Measurements from ENCODE around the gene KIF21A.
"Not testable (repeated sequence)": the region's sequence is repeated elsewhere in the genome, so short reads cannot be mapped to it uniquely, and the experiment has no call there.

The KIF21A gene, protein sequence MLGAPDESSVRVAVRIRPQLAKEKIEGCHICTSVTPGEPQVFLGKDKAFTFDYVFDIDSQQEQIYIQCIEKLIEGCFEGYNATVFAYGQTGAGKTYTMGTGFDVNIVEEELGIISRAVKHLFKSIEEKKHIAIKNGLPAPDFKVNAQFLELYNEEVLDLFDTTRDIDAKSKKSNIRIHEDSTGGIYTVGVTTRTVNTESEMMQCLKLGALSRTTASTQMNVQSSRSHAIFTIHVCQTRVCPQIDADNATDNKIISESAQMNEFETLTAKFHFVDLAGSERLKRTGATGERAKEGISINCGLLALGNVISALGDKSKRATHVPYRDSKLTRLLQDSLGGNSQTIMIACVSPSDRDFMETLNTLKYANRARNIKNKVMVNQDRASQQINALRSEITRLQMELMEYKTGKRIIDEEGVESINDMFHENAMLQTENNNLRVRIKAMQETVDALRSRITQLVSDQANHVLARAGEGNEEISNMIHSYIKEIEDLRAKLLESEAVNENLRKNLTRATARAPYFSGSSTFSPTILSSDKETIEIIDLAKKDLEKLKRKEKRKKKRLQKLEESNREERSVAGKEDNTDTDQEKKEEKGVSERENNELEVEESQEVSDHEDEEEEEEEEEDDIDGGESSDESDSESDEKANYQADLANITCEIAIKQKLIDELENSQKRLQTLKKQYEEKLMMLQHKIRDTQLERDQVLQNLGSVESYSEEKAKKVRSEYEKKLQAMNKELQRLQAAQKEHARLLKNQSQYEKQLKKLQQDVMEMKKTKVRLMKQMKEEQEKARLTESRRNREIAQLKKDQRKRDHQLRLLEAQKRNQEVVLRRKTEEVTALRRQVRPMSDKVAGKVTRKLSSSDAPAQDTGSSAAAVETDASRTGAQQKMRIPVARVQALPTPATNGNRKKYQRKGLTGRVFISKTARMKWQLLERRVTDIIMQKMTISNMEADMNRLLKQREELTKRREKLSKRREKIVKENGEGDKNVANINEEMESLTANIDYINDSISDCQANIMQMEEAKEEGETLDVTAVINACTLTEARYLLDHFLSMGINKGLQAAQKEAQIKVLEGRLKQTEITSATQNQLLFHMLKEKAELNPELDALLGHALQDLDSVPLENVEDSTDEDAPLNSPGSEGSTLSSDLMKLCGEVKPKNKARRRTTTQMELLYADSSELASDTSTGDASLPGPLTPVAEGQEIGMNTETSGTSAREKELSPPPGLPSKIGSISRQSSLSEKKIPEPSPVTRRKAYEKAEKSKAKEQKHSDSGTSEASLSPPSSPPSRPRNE (N-terminal part only)

DNA sequence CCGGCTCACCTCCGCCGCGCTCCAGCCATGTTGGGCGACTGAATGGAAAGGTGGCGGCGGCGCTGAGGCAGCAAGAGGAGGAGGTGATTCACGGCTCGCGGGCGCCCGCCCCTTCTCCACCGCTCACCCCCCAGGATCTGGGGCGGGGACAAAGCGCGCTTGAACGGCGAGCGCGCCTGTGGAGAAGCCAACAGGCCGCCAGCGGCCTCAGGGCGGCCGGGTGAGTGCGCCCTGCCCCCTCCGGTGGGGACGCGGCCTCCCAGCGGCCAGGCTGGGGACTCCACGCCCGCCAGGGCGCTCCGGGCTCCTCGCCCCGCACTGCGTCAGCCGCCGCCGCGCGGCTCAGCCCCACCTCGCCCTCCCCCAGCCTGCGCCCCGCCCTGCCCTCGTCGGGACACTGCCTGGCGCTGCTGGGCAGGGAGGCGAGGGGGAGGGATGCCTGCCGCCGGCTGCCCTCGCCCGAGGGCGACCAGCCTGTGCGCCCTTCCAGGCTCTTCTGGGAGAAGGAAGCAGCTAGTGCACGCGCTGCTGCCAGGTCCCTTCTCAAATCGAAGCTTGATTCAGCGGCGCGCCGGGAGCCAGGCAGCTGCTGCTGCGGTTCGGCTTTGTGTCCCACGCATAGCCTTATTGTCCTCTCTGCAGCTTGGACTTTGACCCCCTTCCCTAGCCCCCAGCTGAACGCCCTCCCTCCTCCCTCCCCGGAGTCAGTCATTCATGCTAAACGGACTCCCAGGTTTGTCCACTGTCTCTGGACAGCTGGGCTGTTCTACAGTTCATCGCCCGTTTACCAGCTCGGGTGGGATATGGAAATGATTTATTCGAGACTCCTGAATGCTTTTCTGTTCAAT, at the start of gene KIF21A:
Gene KIF21A (minus strand): TSS at position 40 of the 848 bp plus-strand sequence. CDS start 150 bp downstream, outside the sequence.
- no peak for DNase-seq

DNA sequence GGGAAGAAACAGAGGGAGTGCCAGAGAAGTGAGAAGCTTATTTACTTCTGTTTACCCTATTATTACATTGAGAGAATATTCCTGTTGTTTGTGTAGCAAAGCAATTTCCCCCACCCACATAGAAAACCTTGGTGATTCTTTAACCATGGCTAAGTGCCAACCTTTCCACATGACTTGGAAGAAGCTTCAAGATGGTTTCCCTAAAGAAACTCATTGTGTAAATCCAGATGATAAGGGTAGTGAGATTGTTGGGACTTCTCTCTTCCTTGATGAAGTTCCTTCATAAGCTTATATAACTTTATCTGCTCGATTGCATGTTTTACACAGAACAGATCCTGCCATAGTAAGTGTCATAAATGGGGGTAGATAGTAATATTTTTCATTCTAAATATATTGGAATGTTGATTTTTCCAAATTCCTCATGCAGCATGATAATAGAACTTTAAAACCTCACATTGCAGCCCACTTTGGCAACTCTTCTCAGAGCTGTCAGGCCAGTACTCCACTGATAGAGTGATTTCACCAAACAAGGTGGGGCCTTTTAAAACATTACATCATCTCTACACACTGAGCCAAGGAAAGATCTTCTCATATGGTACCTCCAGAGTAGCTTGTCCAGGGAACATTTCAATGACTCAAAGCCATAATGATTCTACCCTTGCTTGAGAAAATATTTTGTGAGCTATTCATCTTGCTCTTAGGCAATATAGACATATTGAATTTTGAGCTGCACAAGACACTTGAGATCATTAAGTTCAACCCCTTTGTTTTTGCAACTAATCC, 47.8 kb upstream of the KIF21A start:
- no peak for DNase-seq

DNA sequence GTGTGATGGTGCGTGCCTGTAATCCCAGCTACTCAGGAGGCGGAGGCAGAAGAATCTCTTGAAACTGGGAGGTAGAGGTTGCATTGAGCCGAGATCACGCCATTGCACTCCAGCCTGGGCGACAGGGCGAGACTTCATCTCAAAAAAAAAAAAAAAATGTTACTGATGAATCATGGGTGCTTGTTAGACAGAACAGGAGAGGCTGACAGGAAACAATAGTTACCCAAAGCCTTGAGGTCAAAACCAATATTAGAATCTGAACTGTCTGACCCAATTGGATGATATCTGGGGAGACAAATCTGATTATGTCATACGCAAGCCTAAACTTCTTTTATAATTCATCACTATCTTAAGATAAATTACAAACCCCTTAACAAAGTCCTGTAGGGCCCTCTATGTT, 40.7 kb upstream of the KIF21A start:
- no peak for DNase-seq

DNA sequence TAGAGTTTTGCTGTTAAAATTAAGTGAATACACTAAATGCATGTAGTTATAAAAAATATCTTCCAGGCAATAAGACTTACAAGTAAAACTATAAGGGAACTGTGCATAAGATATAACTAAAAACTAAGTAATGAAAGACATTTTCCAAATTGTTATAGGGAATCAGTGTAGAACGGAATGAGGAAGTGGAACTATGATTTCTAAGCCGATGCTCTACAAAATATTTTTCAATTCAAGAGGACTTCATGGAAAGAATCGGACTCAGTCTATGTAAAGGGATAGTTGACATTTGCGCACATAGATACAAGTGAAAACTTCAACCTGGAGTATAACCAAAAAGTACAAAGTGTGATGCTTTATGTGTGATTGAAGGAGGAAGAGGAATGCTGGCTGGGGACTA, 40.1 kb upstream of the KIF21A start:
- DNase-seq = no peak

DNA sequence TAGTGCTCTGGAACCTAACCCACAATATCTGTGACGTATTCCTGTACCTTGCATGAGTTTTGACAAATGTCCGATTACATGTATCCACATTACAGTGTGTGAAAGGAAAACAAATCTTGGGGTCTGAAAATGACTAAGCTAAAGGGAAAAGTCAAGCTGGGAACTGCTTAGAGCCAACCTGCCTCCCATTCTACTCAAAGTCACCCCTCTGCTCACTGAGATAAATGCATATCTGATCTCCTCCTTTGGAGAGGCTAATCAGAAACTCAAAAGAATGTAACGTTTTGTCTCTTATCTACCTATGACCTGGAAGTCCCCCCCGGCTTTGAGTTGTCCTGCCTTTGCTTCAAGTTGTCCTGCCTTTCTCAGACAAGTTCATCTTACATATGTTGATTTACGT, 34.0 kb upstream of the KIF21A start:
- DNase-seq = no peak

DNA sequence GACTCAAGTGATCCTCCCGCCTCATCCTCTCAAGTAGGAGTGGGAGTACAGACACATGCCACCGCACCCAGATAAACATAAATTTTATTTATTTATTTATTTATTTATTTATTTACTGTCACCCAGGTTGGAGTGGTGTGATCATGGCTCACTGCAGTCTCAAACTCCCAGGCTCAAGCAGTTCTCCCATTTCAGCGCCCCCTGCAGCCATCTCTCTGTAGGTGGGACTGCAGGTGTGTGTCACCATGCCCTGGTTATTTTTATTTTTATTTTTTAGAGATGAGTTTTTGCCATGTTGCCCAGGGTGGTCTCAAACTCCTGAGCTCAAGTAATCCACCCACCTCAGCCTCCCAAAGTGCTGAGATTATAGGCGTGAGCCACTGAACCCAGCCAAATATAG, 33.2 kb upstream of the KIF21A start:
- DNase-seq = no peak

DNA sequence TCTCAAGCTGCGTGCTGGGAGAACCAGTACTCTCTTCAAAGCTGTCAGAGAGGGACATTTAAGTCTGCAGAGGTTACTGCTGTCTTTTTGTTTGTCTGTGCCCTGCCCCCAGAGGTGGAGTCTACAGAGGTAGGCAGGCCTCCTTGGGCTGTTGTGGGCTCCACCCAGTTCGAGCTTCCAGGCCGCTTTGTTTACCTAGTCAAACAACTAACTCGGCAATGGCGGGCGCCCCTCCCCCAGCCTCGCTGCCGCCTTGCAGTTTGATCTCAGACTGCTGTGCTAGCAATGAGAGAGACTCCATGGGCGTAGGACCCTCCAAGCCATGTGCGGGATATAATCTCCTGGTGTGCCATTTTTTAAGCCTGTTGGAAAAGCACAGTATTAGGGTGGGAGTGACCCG, 32.2 kb upstream of the KIF21A start:
- DNase-seq = not testable (repeated sequence)

DNA sequence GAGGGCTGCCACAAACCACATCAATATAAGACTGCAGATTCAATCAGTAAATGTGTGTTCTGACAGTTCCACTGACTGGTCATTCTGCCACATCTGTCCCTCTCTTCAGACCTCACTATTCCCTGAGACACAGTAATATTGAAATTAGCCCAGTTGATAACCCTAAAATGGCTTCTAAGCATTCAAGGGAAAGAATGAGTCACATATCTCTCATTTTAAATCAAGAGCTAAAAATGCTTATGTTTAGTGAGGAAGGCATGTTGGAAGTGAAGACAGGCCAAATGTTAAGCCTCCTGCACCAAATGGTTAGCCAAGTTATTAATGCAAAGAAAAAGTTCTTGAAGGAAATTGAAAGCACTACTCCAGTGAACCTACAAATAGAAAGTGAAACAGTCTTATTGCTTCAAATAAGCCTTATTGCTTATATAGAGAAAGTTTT, 24.5 kb upstream of the KIF21A start:
- DNase-seq = no peak

DNA sequence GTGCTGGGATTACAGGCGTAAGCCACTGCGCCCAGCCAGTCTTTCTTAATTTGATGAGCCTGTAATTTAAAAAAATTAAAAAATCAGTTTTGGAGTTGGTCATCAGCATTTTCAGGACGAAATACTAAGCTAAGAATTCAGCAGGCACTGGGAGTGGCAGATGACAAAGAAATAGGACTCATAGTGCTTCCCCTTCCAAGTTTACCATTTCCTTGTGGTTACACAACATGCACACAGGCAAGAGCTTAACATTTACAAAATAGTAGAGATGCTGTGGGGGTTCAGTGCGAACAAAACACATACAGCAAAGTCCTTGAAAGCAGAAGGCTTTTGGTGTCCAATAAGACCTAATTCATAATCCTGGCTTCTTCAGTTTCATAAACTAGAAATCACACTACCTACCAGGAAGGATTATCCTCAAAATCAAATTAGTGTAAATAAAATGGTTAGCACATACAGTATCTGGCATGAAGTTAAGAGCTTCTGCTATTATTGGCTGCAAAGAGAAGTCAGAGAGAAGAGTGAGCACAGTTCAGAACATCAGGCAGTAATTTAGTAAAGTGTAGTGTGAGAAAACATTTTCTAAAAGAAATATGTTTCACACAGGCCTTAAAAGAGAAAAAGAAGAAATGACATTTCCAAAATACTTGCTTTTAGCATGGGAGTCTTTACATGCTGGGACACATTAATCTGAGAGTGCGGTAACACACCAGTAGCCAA, 22.2 kb upstream of the KIF21A start:
- no peak for DNase-seq

DNA sequence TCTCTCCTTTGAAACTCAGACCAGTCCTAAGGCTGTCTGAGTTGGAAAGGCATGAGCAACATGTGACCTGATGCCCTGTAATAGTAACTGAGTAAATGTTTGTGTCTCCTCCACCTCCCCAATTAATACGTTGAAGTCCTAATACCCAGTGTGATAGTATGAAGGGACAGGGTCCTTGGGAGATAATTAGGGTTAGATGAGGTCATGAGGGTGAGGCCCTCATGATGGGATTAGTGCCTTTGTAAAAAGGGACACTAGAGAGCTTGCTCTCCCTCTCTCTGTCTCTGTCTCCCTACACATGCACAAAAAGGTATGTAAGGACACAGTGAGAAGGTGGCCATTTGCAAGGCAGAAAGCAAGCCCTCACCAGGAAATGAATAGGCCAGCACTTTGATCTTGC, 18.1 kb upstream of the KIF21A start:
- DNase-seq = no peak

DNA sequence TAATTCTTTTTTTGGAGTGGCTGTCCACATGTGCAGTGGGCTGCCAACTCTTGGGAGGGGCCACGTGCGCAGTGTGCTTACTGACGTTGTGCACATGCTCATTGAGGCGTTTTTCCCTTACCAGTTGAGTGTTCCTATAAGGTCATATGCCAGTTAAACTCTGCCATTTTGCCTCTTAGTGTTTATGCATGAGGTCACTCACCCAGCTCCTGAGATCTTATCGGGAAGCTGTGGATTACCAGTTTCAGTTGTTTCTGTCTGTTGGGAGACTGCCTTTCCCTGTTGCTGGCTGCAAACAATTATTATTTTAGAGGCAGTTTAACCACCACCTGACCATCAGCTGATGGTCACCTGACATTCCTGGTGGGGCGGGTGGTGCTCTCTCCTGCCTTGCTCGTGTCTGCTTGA, 16.1 kb upstream of the KIF21A start:
- no peak for DNase-seq

DNA sequence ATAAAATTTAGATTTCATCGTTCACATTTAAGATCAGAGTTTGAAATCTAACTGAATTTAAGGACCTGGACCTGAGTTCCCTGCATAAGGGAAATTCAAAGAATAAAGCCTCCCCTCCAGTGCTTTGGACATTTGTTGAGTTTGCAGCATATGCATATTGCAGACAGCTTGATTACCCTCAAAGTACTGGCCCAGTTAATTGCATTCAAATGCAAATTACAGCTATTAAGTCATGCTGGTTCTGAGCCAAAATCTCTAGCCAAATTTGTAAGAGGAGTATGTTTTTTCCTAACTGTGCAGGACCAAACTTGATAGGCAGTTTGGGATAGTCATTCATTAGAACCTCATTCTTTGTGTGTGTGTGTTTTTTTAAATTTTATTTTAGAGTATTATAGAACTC, 9.1 kb upstream of the KIF21A start:
- no peak for DNase-seq

DNA sequence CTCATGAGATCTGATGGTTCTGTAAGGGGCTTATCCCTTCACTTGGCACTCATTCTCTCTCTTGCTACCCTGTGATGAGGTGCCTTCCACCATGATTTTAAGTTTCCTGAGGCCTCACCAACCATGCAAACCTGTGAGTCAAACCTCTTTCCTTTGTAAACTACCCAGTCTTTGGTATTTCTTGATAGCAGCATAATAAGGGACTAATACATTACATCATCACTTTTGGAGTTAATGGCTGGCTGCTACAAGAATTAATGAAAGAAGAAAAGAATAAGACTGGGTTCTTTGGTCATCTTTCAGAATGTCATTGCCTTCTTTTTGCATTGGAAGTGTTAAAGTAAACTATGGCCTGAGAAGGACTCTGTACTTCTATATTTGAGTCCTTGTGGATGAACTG, 5.1 kb upstream of the KIF21A start:
- DNase-seq = no peak

DNA sequence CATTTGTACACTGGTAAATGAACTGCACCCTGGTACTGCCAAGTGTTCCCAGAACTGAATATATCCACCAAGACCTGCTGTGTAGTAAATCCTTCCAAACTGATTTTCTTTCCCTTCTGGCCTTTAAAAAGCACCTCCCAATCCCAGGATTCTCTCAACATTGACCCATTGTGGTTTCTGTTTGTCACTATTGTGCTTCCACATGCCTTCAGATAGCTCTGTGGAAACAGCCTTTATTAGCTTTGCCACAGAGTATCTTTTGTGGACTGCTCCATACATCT, 949 bp upstream of the KIF21A start:
- no peak for DNase-seq

DNA sequence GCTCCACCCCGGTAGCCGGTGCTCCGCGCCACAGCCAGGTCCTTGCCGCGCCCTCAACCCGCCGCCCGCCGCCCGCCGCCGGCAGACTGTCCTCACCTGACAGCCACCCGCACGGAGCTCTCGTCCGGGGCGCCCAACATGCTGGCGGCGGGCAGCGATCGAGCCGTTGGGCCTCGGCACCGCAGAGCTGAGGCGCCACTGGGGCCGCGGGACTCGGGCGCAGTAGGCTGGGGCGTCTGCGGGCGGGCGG, 164 bp downstream of the KIF21A start:
- DNase-seq = no peak

DNA sequence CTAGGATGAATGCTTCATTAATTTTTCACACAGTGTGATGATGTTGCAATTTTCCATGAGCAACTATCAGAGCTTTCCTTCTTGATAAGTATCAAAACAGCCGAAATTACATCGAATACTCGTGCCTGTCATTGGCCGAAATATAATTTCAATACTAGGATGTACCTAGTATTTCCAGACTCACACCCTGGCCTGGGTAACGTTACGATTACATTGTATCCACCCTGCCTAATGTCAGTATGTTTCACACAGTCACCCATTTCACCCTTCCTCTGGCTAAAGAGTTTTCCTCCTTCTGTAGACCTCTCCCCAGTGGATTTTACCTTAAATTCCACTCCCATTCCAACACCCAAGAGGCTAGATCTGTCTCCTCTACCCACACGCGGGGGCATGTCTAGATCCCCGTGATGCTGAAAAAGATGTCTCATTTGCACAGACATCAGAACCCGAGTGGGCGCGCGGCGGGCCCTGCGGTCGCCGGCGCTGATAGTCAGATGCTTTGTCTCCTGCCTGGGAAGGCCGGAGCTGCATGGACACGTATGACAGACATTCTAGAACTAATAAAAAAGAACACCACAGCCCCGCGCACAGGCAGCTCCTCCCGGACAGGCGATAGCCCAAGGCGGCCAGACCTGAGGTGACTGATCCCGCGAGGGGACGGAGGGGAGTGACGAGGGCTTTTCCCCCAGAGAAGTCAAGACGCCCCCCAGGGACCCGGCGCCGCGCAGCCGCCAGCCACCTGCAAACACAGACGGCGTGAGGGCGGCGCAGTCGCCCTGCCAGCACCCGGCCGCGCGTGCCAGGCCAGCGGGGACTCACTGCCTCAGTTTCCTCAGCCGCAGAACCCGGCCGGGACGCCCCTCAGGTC, 723 bp downstream of the KIF21A start:
- no peak for DNase-seq

DNA sequence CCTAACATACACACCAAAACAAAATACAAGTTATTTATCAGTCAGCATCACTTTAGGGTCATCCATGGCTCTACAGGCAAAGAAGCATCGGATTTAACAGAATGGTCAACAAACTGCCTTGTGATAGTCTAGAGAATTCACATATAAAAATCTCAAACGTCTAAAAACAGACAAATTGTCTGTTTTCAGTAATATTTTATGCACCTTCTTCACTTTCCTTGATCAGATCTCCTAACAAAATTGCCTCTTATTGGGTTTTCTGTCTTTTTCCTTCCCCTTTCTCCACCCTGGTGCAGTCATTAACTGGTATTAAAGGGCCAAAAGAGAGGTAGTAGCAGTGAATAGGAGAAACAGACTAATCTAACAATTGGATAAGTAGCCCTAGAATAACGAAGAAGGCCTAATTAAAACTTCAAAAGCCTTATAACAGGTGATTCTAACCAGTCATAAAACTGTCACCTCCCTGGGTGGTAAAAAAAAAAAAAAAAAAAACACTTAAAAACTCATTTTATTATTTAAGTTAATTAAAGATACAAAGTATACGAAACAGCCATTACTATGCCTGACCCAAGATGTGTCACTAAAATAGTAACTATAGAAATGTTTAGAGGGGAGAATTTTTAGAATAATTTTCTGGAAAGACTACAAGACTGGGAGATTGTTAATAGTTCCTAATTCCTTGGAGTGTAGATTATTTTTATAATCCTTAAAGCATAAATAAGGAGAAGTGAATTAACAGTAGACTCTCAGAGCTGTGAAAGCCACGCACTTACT, 1.5 kb downstream of the KIF21A start:
- no peak for DNase-seq

DNA sequence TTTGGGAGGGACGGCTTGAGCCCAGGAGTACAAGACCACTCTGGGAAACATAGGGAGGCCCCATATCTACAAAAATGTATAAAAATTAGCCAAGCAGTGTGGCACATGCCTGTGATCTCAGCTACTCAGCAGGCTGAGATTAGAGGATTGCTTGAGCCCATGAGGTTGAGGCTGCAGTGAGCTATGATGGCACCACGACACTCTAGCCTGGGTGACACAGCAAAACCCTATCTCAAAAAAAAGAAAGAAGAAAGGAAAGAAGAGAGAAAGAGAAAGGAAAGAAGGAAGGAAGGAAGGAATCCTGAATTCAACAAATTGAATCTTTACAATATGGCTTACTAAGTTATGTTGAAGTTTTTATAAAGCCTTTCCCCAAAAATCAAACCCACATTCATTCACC, 2.1 kb downstream of the KIF21A start:
- DNase-seq = no peak

DNA sequence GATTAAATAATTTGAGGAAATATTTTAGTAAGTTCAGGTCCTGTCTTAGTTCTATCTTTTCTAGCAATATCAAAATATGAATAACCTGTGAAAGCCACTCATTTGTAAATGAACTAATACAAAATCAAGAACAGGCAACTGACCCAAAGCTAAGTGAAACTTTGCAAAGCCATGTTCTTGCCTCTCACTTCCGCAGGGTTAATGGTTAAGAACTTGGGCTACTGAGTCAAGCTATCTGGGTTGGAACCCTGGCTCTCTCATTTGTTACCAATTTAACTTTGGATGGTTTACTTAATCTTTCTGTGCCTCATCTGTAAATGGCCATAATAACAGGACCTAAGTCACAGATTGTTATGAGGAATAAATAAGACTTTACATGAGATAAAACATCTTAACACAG, 2.8 kb downstream of the KIF21A start:
- no peak for DNase-seq

All from SIG-M5 (cell line).